Mucosa of descending colon (tissue), 3 donors: Measurements from ENCODE around the gene PSME1. TPM values are rescaled to one million over a fixed set of nuclear protein-coding genes. Genes with fewer than 3 reads are reported as not detected.

ENCODE experiments used
- ATAC-seq: fragments of 200-7000 bp; cut with Tn5 transposase; one replicate; pipeline ENCODE4 v1.9.1; 2020; ENCODE audit warnings: mild to moderate bottlenecking, moderate library complexity
- DNase-seq, 3 donors: peaks; one replicate each; pipeline ENCODE4 v3.0.0-alpha.2; 2020
- H3K36me3 ChIP-seq: fragments of 200-600 bp; one replicate; pipeline ENCODE4 v1.8.0; 2021; ENCODE audit warnings: low read depth, mild to moderate bottlenecking
- H3K4me1 ChIP-seq: fragments of 200-600 bp; one replicate; pipeline ENCODE4 v1.8.0; 2021; ENCODE audit warnings: low read depth, mild to moderate bottlenecking
- H3K4me3 ChIP-seq: fragments of 200-600 bp; one replicate; pipeline ENCODE4 v1.8.0; 2021; ENCODE audit warnings: mild to moderate bottlenecking
- H3K9me3 ChIP-seq: fragments of 200-600 bp; one replicate; pipeline ENCODE4 v1.8.0; 2021; ENCODE audit warnings: mild to moderate bottlenecking
- intact Hi-C, 2 donors: fragments of 100-400 bp; cut with DNase I in 1 of 2; cut with micrococcal nuclease in 1 of 2; formaldehyde crosslinking; loops; one replicate each; pipeline versions ENCODE4 v1.11.0 to v1.11.1; 2022; cut with DNase I, micrococcal nuclease
- total RNA-seq, 3 donors: library from RNA; stranded (reverse); fragmentation: NEBNext Ultra II Directional in 2 of 3; extraction: Animal tissue kit (Norgen Biotek cat#: 25700) in 2 of 3; gene quantifications; one replicate each; pipeline versions ENCODE4 v1.2.1 to v1.2.4, GENCODE V29; 2021 to 2023
- TF ChIP-seq, protein P1 (sequence below): fragments of 200-600 bp; IDR thresholded peaks from one replicate; pipeline ENCODE4 v1.8.0; 2022; ENCODE audit warnings: antibody characterized with exemption, mild to moderate bottlenecking
- donor health status: DM: no; HTN: no; CAD: no; lungs with moderate emphysema.
- donor health status: DM: no; HTN: no; CAD: no.
- donor health status: DM: no; HTN: yes; CAD: no.

Gene PSME1
- total RNA-seq, 3 donors from 2014 or later: 188 to 279 (median 203) TPM

DNA sequence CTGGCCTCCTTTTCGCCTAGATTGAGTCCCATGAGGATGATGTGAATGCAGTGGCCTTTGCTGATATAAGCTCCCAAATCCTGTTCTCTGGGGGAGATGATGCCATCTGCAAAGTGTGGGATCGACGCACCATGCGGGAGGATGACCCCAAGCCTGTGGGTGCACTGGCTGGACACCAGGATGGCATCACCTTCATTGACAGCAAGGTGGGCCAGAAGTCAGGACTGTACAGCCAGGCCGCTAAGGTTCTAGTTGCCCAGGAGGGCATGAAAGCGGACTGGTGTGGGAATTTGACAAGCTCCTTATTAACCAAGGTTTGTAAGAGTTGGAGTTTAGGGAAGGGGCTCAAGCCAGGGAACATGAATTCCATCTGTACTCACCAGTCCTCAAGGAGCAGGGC lies 16.3 kb upstream of the PSME1 start:
- no peak overlapping the region for H3K4me3 ChIP-seq
- TF ChIP-seq, protein P1, sequence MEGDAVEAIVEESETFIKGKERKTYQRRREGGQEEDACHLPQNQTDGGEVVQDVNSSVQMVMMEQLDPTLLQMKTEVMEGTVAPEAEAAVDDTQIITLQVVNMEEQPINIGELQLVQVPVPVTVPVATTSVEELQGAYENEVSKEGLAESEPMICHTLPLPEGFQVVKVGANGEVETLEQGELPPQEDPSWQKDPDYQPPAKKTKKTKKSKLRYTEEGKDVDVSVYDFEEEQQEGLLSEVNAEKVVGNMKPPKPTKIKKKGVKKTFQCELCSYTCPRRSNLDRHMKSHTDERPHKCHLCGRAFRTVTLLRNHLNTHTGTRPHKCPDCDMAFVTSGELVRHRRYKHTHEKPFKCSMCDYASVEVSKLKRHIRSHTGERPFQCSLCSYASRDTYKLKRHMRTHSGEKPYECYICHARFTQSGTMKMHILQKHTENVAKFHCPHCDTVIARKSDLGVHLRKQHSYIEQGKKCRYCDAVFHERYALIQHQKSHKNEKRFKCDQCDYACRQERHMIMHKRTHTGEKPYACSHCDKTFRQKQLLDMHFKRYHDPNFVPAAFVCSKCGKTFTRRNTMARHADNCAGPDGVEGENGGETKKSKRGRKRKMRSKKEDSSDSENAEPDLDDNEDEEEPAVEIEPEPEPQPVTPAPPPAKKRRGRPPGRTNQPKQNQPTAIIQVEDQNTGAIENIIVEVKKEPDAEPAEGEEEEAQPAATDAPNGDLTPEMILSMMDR: no peak
- peaks cover 10% of the 10 kb centered on the region for H3K4me1 ChIP-seq
- no peak for DNase-seq
- no peak for ATAC-seq
- H3K9me3 ChIP-seq: no peaks in the 10 kb centered on the region
- intact Hi-C loops: no loop called here
- H3K36me3 ChIP-seq: peaks cover 14% of the 10 kb centered on the region

DNA sequence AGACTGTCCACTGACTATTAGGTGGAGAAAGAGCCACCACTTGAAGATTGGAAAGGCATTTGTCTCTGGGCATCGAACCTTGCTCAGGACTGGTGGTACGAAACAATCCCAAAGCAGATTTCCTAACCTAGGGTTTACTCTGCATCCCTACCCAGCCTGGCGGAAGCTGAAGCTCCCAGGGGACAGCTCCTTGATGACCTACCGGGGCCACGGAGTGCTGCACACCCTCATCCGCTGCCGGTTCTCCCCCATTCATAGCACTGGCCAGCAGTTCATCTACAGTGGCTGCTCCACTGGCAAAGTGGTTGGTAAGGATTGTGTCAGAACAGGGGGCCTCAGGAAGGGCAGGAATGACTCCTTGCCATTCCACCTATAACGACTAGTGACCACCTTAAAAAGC lies 14.8 kb upstream of the PSME1 start:
- ATAC-seq: no peak
- no peak for DNase-seq
- peaks cover 5% of the 10 kb centered on the region for H3K4me1 ChIP-seq
- H3K4me3 ChIP-seq: no peak overlapping the region
- H3K36me3 ChIP-seq: peaks cover 11% of the 10 kb centered on the region
- intact Hi-C loops: no loop called here
- TF ChIP-seq, protein P1: no peak
- no peaks in the 10 kb centered on the region for H3K9me3 ChIP-seq

GRCh38 chr14:24122416-24122815 lies 13.6 kb upstream of the PSME1 start:
- intact Hi-C loops: no loop called here
- H3K36me3 ChIP-seq: peaks cover 11% of the 10 kb centered on the region

GRCh38 chr14:24122898-24123297 lies 13.1 kb upstream of the PSME1 start:
- Histone ChIP-seq H3K4me3 (no peak overlapping the region), H3K9me3 (no peaks in the 10 kb centered on the region), H3K36me3 (peaks cover 11% of the 10 kb centered on the region), H3K4me1 (no peaks in the 10 kb centered on the region)
- TF ChIP-seq, protein P1: no peak
- no peak for ATAC-seq
- intact Hi-C loops: no loop called here
- no peak for DNase-seq

More at GRCh38 chr14:24122416-24122815, 13.6 kb upstream of the PSME1 start:
- Histone ChIP-seq H3K9me3 (no peaks in the 10 kb centered on the region), H3K4me3 (no peak overlapping the region), H3K4me1 (no peaks in the 10 kb centered on the region)
- ATAC-seq (no peak), DNase-seq (no peak)
- TF ChIP-seq, protein P1: no peak

DNA sequence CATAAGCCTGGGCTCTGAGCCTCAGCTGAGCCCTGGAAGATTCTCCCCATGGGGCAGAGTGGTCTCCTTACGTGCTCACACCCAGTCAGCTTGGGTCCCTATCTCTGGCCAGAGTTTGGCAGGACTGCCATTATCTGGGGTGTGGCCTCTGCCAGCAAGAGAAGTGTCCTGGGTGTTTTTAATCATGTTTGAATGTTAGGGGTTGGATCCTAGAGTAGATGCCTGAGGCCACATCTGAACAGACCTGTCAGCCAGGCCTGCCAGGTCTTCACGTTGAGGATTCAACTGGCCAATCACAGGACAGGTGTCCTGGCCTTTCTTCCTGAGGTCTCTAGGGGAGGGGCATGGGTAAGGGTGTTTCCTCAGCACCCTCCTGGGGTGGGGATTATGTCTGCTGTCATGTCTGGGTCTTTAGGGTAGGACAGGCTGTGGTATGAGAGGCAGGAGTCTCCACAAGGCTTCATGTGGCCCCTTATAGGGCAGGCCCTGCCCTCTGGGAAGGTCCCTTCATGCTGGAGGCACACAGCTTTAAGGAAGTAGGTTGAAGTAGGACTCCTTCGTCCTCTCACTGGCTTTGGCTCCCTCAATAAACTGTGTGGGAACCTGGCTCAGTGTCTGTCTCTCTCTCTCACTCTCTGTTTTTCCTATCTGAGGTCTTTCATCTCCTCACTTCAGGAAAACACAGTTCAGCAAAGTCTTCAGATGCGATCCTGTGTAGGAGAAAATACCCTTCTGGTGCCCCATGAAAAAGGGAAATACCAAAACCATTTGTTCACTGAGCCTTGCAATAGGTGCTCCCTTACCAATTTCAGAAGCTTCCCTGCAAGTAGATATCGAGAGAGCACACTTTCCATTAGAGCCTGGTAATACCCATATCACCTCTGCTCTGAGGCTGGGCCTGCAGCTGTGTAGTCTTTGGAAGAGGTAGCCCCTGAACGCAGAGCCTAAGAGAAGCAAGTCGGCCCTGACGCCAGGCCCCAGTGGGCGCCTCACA lies 12.3 kb upstream of the PSME1 start:
- ATAC-seq (peak; percentile 26), DNase-seq (no peak)
- TF ChIP-seq, protein P1: no peak
- intact Hi-C loops: no loop called here
- Histone ChIP-seq H3K36me3 (peaks cover 11% of the 10 kb centered on the region), H3K4me3 (no peak overlapping the region), H3K4me1 (no peaks in the 10 kb centered on the region), H3K9me3 (no peaks in the 10 kb centered on the region)
